CD4-positive, alpha-beta T cell (primary cell): ENCODE results near the gene LRRC3B. TPM values are rescaled to one million over a fixed set of nuclear protein-coding genes. Genes with fewer than 3 reads are reported as not detected.

Experiments
- ATAC-seq: fragments of 200-7000 bp; cut with Tn5 transposase; one replicate; pipeline ENCODE4 v1.10.0; 2022; ENCODE audit warnings: mild to moderate bottlenecking; ENCODE audit not compliant: poor library complexity
- CTCF ChIA-PET: fragments of 350-600 bp; sonication (Branson Sonifier 250); formaldehyde crosslinking; loops from one replicate; lab custom pipeline; 2021; ENCODE audit warnings: antibody characterized with exemption, inconsistent platforms; lab: Charles Lee
- POLR2A ChIA-PET: fragments of 350-600 bp; sonication (Branson Sonifier 250); formaldehyde crosslinking; loops from one replicate; lab custom pipeline; 2021; ENCODE audit warnings: antibody characterized with exemption, inconsistent platforms; lab: Charles Lee
- DNase-seq, 14 experiments: peaks; one replicate each; pipeline ENCODE4 v3.0.0-alpha.2; 2013 to 2020; ENCODE audit warnings: mixed read lengths in 2 of 14
- H3K27ac ChIP-seq, 2 donors: one replicate each; pipeline versions ENCODE4 v1.5.1 to v1.7.0; 2013; ENCODE audit warnings: low read length in 2 of 2, low read depth in 1 of 2, mild to moderate bottlenecking in 1 of 2
- H3K27me3 ChIP-seq, 2 experiments: 1 replicate in 1 of 2; 2 replicates in 1 of 2; pipeline versions ENCODE4 v1.6.1 to v1.7.0; 2013; ENCODE audit warnings: low read length in 2 of 2, control low read depth in 1 of 2, mild to moderate bottlenecking in 1 of 2, moderate library complexity in 1 of 2; ENCODE audit not compliant: insufficient read depth in 2 of 2, control insufficient read depth in 1 of 2
- H3K36me3 ChIP-seq: one replicate; pipeline ENCODE4 v1.6.1; 2013; ENCODE audit warnings: low read length, control low read depth; ENCODE audit not compliant: insufficient read depth
- H3K4me1 ChIP-seq: one replicate; pipeline ENCODE4 v1.6.1; 2013; ENCODE audit warnings: low read length, control low read depth; ENCODE audit not compliant: insufficient read depth
- H3K4me3 ChIP-seq: one replicate; pipeline ENCODE4 v1.5.1; 2013; ENCODE audit warnings: mild to moderate bottlenecking, low read length, moderate library complexity
- H3K9me3 ChIP-seq, 2 experiments: 1 replicate in 1 of 2; 2 replicates in 1 of 2; pipeline versions ENCODE4 v1.6.1 to v1.7.0; 2013; ENCODE audit warnings: low read length in 2 of 2, mild to moderate bottlenecking in 2 of 2, control low read depth in 1 of 2, moderate library complexity in 1 of 2; ENCODE audit not compliant: control insufficient read depth in 1 of 2, insufficient read depth in 1 of 2
- H3K27ac Mint-ChIP-seq: one replicate; pipeline ENCODE4 v1.8.0; 2020; ENCODE audit warnings: mixed read lengths
- H3K27me3 Mint-ChIP-seq: one replicate; pipeline ENCODE4 v1.8.0; 2021; ENCODE audit warnings: mixed read lengths
- H3K36me3 Mint-ChIP-seq: one replicate; pipeline ENCODE4 v1.8.0; 2021; ENCODE audit warnings: low read depth, mixed read lengths
- H3K4me1 Mint-ChIP-seq: one replicate; pipeline ENCODE4 v1.8.0; 2021; ENCODE audit warnings: low read depth, mixed read lengths
- H3K4me3 Mint-ChIP-seq: one replicate; pipeline ENCODE4 v1.8.0; 2020; ENCODE audit warnings: mild to moderate bottlenecking, mixed read lengths
- H3K9me3 Mint-ChIP-seq: one replicate; pipeline ENCODE4 v1.8.0; 2020; ENCODE audit warnings: mixed read lengths
- intact Hi-C, 2 experiments: fragments of 100-400 bp; cut with DNase I in 1 of 2; cut with micrococcal nuclease in 1 of 2; formaldehyde crosslinking; loops; one replicate each; pipeline versions ENCODE4 v1.15.1 to v1.9.0; 2023 to 2025; cut with DNase I, micrococcal nuclease
- total RNA-seq, 174 experiments: library from RNA in 2 of 174; stranded (reverse) in 2 of 174; gene quantifications; one replicate each; pipeline ENCODE4 v1.2.3 and lab custom pipeline; 2021 to 2026
- TF ChIP-seq, protein P1 (sequence below): fragments of 200-600 bp; IDR thresholded peaks from one replicate; pipeline ENCODE4 v1.8.0; 2022; ENCODE audit warnings: antibody characterized with exemption, mild to moderate bottlenecking

The LRRC3B gene
- total RNA-seq, 2 experiments from 2014 or later = not detected

- no peak overlapping the region for H3K27ac ChIP-seq
- ATAC-seq (no peak), DNase-seq (no peak)
- Mint-ChIP-seq H3K36me3 (no peaks in the 10 kb centered on the region), H3K4me3 (no peak overlapping the region), H3K27me3 (no peaks in the 10 kb centered on the region), H3K4me1 (no peaks in the 10 kb centered on the region), H3K9me3 (peaks cover 2% of the 10 kb centered on the region), H3K27ac (no peak overlapping the region)
- H3K4me3 ChIP-seq = no peak overlapping the region
- H3K27me3 ChIP-seq = no peaks in the 10 kb centered on the region
- no peaks in the 10 kb centered on the region for H3K9me3 ChIP-seq
- no peaks in the 10 kb centered on the region for H3K36me3 ChIP-seq
- TF ChIP-seq, protein P1, sequence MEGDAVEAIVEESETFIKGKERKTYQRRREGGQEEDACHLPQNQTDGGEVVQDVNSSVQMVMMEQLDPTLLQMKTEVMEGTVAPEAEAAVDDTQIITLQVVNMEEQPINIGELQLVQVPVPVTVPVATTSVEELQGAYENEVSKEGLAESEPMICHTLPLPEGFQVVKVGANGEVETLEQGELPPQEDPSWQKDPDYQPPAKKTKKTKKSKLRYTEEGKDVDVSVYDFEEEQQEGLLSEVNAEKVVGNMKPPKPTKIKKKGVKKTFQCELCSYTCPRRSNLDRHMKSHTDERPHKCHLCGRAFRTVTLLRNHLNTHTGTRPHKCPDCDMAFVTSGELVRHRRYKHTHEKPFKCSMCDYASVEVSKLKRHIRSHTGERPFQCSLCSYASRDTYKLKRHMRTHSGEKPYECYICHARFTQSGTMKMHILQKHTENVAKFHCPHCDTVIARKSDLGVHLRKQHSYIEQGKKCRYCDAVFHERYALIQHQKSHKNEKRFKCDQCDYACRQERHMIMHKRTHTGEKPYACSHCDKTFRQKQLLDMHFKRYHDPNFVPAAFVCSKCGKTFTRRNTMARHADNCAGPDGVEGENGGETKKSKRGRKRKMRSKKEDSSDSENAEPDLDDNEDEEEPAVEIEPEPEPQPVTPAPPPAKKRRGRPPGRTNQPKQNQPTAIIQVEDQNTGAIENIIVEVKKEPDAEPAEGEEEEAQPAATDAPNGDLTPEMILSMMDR = no peak
- ChIA-PET CTCF (no interaction called here), POLR2A (no interaction called here)
- intact Hi-C loops = no loop called here
- H3K4me1 ChIP-seq = no peaks in the 10 kb centered on the region
These were observed 85.9 kb downstream of the LRRC3B start for GRCh38 chr3:26708501-26708900.

- no peaks in the 10 kb centered on the region for H3K27me3 Mint-ChIP-seq
- no peak overlapping the region for H3K4me3 Mint-ChIP-seq
- TF ChIP-seq, protein P1 = no peak
- Histone ChIP-seq H3K4me3 (no peak overlapping the region), H3K4me1 (no peaks in the 10 kb centered on the region), H3K9me3 (no peaks in the 10 kb centered on the region), H3K36me3 (no peaks in the 10 kb centered on the region), H3K27ac (no peak overlapping the region), H3K27me3 (no peaks in the 10 kb centered on the region)
- intact Hi-C loops = loop anchor here in 1 of 2 experiments (10.0 kb wide), 1 partner anchor 1068 kb away; no protein-coding TSS in a partner anchor
- peaks cover 2% of the 10 kb centered on the region for H3K9me3 Mint-ChIP-seq
- no peaks in the 10 kb centered on the region for H3K4me1 Mint-ChIP-seq
- no peak for ATAC-seq
- ChIA-PET POLR2A (no interaction called here), CTCF (interaction anchor here (1.5 kb wide), 1 partner anchor 1064 kb away, joined by 7 read pairs; no protein-coding TSS in a partner anchor)
- H3K36me3 Mint-ChIP-seq = no peaks in the 10 kb centered on the region
- DNase-seq = peak in 3 of 14 experiments; percentile 22 to 43 (median 34)
- H3K27ac Mint-ChIP-seq = no peak overlapping the region
These were observed 89.8 kb downstream of the LRRC3B start for GRCh38 chr3:26712211-26713026.

GRCh38 chr3:26713091-26713490, 90.5 kb downstream of the LRRC3B start:
- no peaks in the 10 kb centered on the region for H3K27me3 Mint-ChIP-seq
- ATAC-seq = no peak
- ChIA-PET POLR2A (no interaction called here), CTCF (interaction anchor here (1.5 kb wide), 1 partner anchor 1065 kb away, joined by 7 read pairs; no protein-coding TSS in a partner anchor)
- H3K4me3 Mint-ChIP-seq = no peak overlapping the region
- Histone ChIP-seq H3K27me3 (no peaks in the 10 kb centered on the region), H3K36me3 (no peaks in the 10 kb centered on the region), H3K9me3 (no peaks in the 10 kb centered on the region), H3K4me1 (no peaks in the 10 kb centered on the region), H3K4me3 (no peak overlapping the region), H3K27ac (no peak overlapping the region)
- H3K27ac Mint-ChIP-seq = no peak overlapping the region
- TF ChIP-seq, protein P1 = no peak
- no peaks in the 10 kb centered on the region for H3K4me1 Mint-ChIP-seq
- no peaks in the 10 kb centered on the region for H3K36me3 Mint-ChIP-seq
- intact Hi-C loops = loop anchor here in 1 of 2 experiments (10.0 kb wide), 1 partner anchor 1068 kb away; no protein-coding TSS in a partner anchor
- no peak for DNase-seq
- no peaks in the 10 kb centered on the region for H3K9me3 Mint-ChIP-seq
